Measurements from ENCODE around the gene GNA12. TPM values are rescaled to one million over a fixed set of nuclear protein-coding genes. Genes with fewer than 3 reads are reported as not detected.

Gene GNA12
- total RNA-seq, 1 experiment from 2014 or later = 15.0 TPM

- H3K79me2 ChIP-seq (ENCODE audit: low read length) = peaks cover 86% of the 10 kb centered on the region
- H3K4me1 ChIP-seq (ENCODE audit: insufficient read depth, low read length) = peaks cover 26% of the 10 kb centered on the region
- H2AFZ ChIP-seq (ENCODE audit: low read length) = no peak overlapping the region
- no peaks in the 10 kb centered on the region for H3K27me3 ChIP-seq (ENCODE audit: low read length)
- H3K9me3 ChIP-seq (ENCODE audit: low read length) = no peaks in the 10 kb centered on the region
- no peak for DNase-seq
- no peak for ATAC-seq
- no peaks in the 10 kb centered on the region for H3K9me2 ChIP-seq (replicated peaks; ENCODE audit: low read length)
- intact Hi-C loops (cut with micrococcal nuclease) = no loop called here
- H3K4me2 ChIP-seq (ENCODE audit: low read length) = no peak overlapping the region
- BruUV-seq (replicated peaks) = no TSS peak
- H3K4me3 ChIP-seq (ENCODE audit: low read length) = no peak overlapping the region
- TF ChIP-seq CTCF (conservative IDR thresholded peaks at IDR 0.05; ENCODE audit: low read depth, low read length) = no peak
- TF ChIP-seq EZH2phosphoT487 (IDR thresholded peaks at IDR 0.05; ENCODE audit: borderline replicate concordance, low read length) = no peak
- no peak for TF ChIP-seq EZH2 (IDR thresholded peaks at IDR 0.05; ENCODE audit: low read length, unreplicated experiment)
- no peak overlapping the region for H3K27ac ChIP-seq (ENCODE audit: low read length)
- POLR2A ChIA-PET (ENCODE audit: unreplicated experiment) = no interaction called here
- no peak overlapping the region for H3K9ac ChIP-seq (ENCODE audit: low read length)
- CTCF ChIA-PET = no interaction called here
- no peaks in the 10 kb centered on the region for H3K36me3 ChIP-seq (ENCODE audit: low read depth, low read length)
- H4K20me1 ChIP-seq (ENCODE audit: low read length) = peaks cover 5% of the 10 kb centered on the region
- H3F3A ChIP-seq (ENCODE audit: low read length, unreplicated experiment) = peaks cover 13% of the 10 kb centered on the region
Observed at GRCh38 chr7:2825559-2826227, 18.4 kb downstream of the GNA12 start.

- DNase-seq (no peak), ATAC-seq (no peak)
- Histone ChIP-seq H3K4me1 (ENCODE audit: insufficient read depth, low read length) (peaks cover 32% of the 10 kb centered on the region), H3K9me2 (replicated peaks; ENCODE audit: low read length) (no peaks in the 10 kb centered on the region), H3K4me3 (ENCODE audit: low read length) (no peak overlapping the region), H3K79me2 (ENCODE audit: low read length) (peaks cover 83% of the 10 kb centered on the region), H2AFZ (ENCODE audit: low read length) (no peak overlapping the region), H3F3A (ENCODE audit: low read length, unreplicated experiment) (peaks cover 15% of the 10 kb centered on the region), H3K4me2 (ENCODE audit: low read length) (no peak overlapping the region), H3K27ac (ENCODE audit: low read length) (no peak overlapping the region), H4K20me1 (ENCODE audit: low read length) (peaks cover 5% of the 10 kb centered on the region), H3K9me3 (ENCODE audit: low read length) (no peaks in the 10 kb centered on the region), H3K36me3 (ENCODE audit: low read depth, low read length) (no peaks in the 10 kb centered on the region), H3K9ac (ENCODE audit: low read length) (no peak overlapping the region), H3K27me3 (ENCODE audit: low read length) (no peaks in the 10 kb centered on the region)
- intact Hi-C loops (cut with micrococcal nuclease) = loop anchor here (5.0 kb wide), 1 partner anchor 53 kb away; no protein-coding TSS in a partner anchor
- BruUV-seq (replicated peaks) = no TSS peak
- ChIA-PET POLR2A (ENCODE audit: unreplicated experiment) (no interaction called here), CTCF (no interaction called here)
- TF ChIP-seq CTCF (conservative IDR thresholded peaks at IDR 0.05; ENCODE audit: low read depth, low read length) (no peak), EZH2 (IDR thresholded peaks at IDR 0.05; ENCODE audit: low read length, unreplicated experiment) (no peak)
Observed at GRCh38 chr7:2824678-2825461, 19.2 kb downstream of the GNA12 start.

Measured in PC-3 (cell line).